H1 (cell line): ENCODE measurements around the gene AKR7A3. TPM values are rescaled to one million over a fixed set of nuclear protein-coding genes. Genes with fewer than 3 reads are reported as not detected.

ENCODE experiments used
- BACH1 ChIP-seq: IDR thresholded peaks from 2 replicates; pipeline ENCODE4 v1.6.1; 2012; ENCODE audit warnings: low read length, improper control_type of control experiment
- BRCA1 ChIP-seq: IDR thresholded peaks from 2 replicates; pipeline ENCODE4 v1.6.1; 2012; ENCODE audit warnings: low read depth, low read length, improper control_type of control experiment
- CBX8 ChIP-seq: fragments of 300-800, 300-1000 bp; sonication (generic); IDR thresholded peaks from 2 replicates; pipeline ENCODE4 v1.7.1; 2016; ENCODE audit warnings: low read depth, low read length, borderline replicate concordance
- CHD2 ChIP-seq: IDR thresholded peaks from 2 replicates; pipeline ENCODE4 v1.6.1; 2012; ENCODE audit warnings: low read length, improper control_type of control experiment
- CTCF ChIP-seq, 3 experiments: IDR thresholded peaks; 1 replicate in 2 of 3; 2 replicates in 1 of 3; pipeline versions ENCODE4 v1.5.1 to v1.6.1; 2011; ENCODE audit warnings: low read length in 3 of 3, mild to moderate bottlenecking in 3 of 3, inconsistent platforms in 2 of 3, low read depth in 1 of 3, moderate library complexity in 1 of 3; ENCODE audit not compliant: insufficient read depth in 1 of 3; ENCODE audit errors: control extremely low read depth in 1 of 3
- FOSL1 ChIP-seq: IDR thresholded peaks from 2 replicates; pipeline ENCODE4 v1.6.1; 2011; ENCODE audit warnings: mild to moderate bottlenecking, low read depth, low read length, moderate library complexity; ENCODE audit not compliant: insufficient read depth
- NRF1 ChIP-seq: IDR thresholded peaks from 2 replicates; pipeline ENCODE4 v1.6.1; 2011; ENCODE audit warnings: mild to moderate bottlenecking, low read depth, low read length, improper control_type of control experiment
- RAD21 ChIP-seq, 2 experiments: IDR thresholded peaks in 1 of 2; conservative IDR thresholded peaks in 1 of 2; 2 replicates each; pipeline ENCODE4 v1.6.1; 2011; ENCODE audit warnings: low read depth in 2 of 2, low read length in 2 of 2, improper control_type of control experiment in 1 of 2, inconsistent platforms in 1 of 2, mild to moderate bottlenecking in 1 of 2, moderate library complexity in 1 of 2
- RNF2 ChIP-seq: fragments of 200-900, 300-1000 bp; sonication (generic); IDR thresholded peaks from 2 replicates; pipeline ENCODE4 v1.7.1; 2016; ENCODE audit warnings: borderline replicate concordance, low read depth, mild to moderate bottlenecking, antibody characterized with exemption, low read length; ENCODE audit not compliant: poor library complexity, severe bottlenecking; ENCODE audit errors: missing control alignments
- SIX5 ChIP-seq: IDR thresholded peaks from 2 replicates; pipeline ENCODE4 v1.6.1; 2011; ENCODE audit warnings: mild to moderate bottlenecking, low read depth, low read length
- SP2 ChIP-seq: IDR thresholded peaks from 2 replicates; pipeline ENCODE4 v1.6.1; 2012; ENCODE audit warnings: mild to moderate bottlenecking, low read length, inconsistent platforms
- SUZ12 ChIP-seq: fragments of 200-600 bp; sonication (generic); IDR thresholded peaks from 2 replicates; pipeline ENCODE4 v1.6.1; 2012; ENCODE audit warnings: mild to moderate bottlenecking, inconsistent platforms, low read length, moderate library complexity, mixed read lengths
- TBP ChIP-seq: IDR thresholded peaks from 2 replicates; pipeline ENCODE4 v1.6.1; 2011; ENCODE audit warnings: low read depth, low read length, improper control_type of control experiment
- USF2 ChIP-seq: IDR thresholded peaks from 2 replicates; pipeline ENCODE4 v1.6.1; 2011; ENCODE audit warnings: low read length, improper control_type of control experiment
- polyA plus RNA-seq, 7 experiments: library from polyadenylated mRNA; depleted of rRNA in 3 of 7; stranded (reverse) in 5 of 7; unstranded in 2 of 7; fragments of >200 nt in 5 of 7; fragments of 200-250 nt in 2 of 7; gene quantifications; 1 replicate in 5 of 7; 2 replicates in 1 of 7; 4 replicates in 1 of 7; pipeline versions ENCODE4 v1.2.1 to v1.2.3, GENCODE V29; 2011 to 2013; ENCODE audit warnings: missing spikeins in 2 of 7, mixed read lengths in 2 of 7
- total RNA-seq: library from RNA; stranded (reverse); fragmentation: NEBNext Ultra II Directional; extraction: Animal tissue kit (Norgen Biotek cat#: 25700); gene quantifications from 2 replicates; pipeline ENCODE4 v1.2.1, GENCODE V29; 2021
- TF ChIP-seq, protein P1 (sequence below): IDR thresholded peaks from 2 replicates; pipeline ENCODE4 v1.6.1; 2012; ENCODE audit warnings: inconsistent platforms

Gene AKR7A3
- total and polyA plus RNA-seq, 2 of the 8 experiments (the other 6 are each of a cell fraction or from before 2014, with no cell fraction given), result 0.62 to 0.65 TPM

- TF ChIP-seq CTCF (IDR thresholded peaks at IDR 0.05; ENCODE audit: control extremely low read depth in 1 of 3, insufficient read depth in 1 of 3, low read depth in 1 of 3, low read length in 3 of 3) (peak; percentile 48 to 84 (median 78); a peak in 3 of 4 replicates), TBP (no peak), RNF2 (no peak), CBX8 (no peak), SUZ12 (no peak), BACH1 (no peak), BRCA1 (no peak), NRF1 (no peak), USF2 (no peak), SP2 (no peak), SIX5 (no peak), RAD21 (IDR thresholded peaks at IDR 0.05 in 1 of 2, conservative IDR thresholded peaks at IDR 0.05 in 1 of 2; ENCODE audit: low read depth in 2 of 2, low read length in 2 of 2) (peak; percentile 35 to 52), FOSL1 (no peak), CHD2 (no peak)
- TF ChIP-seq, protein P1, sequence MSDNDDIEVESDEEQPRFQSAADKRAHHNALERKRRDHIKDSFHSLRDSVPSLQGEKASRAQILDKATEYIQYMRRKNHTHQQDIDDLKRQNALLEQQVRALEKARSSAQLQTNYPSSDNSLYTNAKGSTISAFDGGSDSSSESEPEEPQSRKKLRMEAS, result no peak
Observed at GRCh38 chr1:19240673-19241538, 47.7 kb downstream of the AKR7A3 start (continued).
